Common myeloid progenitor, CD34-positive (primary cell): ENCODE measurements around the gene ANKRD7.
"Not testable (repeated sequence)": the region's sequence is repeated elsewhere in the genome, so short reads cannot be mapped to it uniquely, and the experiment has no call there.

ENCODE experiments used
- CTCF ChIA-PET: fragments of 350-600 bp; sonication (Branson Sonifier 250); formaldehyde crosslinking; loops from one replicate; lab custom pipeline; 2021; ENCODE audit warnings: antibody characterized with exemption; lab: Charles Lee
- POLR2A ChIA-PET: fragments of 350-600 bp; sonication (Branson Sonifier 250); formaldehyde crosslinking; loops from one replicate; lab custom pipeline; 2021; ENCODE audit warnings: antibody characterized with exemption; lab: Charles Lee
- DNase-seq, 3 donors: peaks; one replicate each; pipeline versions ENCODE4 v3.0.0 to v3.0.0-alpha.2; 2013
- H3K27ac ChIP-seq, 2 experiments: 1 replicate in 1 of 2; 2 replicates in 1 of 2; pipeline ENCODE4 v1.7.0; 2013; ENCODE audit warnings: inconsistent platforms in 2 of 2, low read length in 2 of 2, mild to moderate bottlenecking in 2 of 2, low read depth in 1 of 2, moderate library complexity in 1 of 2; ENCODE audit not compliant: severe bottlenecking in 2 of 2, insufficient read depth in 1 of 2, poor library complexity in 1 of 2
- H3K27me3 ChIP-seq, 5 experiments: replicated peaks in 2 of 5; 1 replicate in 3 of 5; 2 replicates in 2 of 5; pipeline versions ENCODE4 v1.6.1 to v1.7.0; 2013; ENCODE audit warnings: low read length in 4 of 5, mild to moderate bottlenecking in 2 of 5, moderate library complexity in 2 of 5, inconsistent platforms in 1 of 5; ENCODE audit not compliant: insufficient read depth in 5 of 5, control insufficient read depth in 4 of 5
- H3K36me3 ChIP-seq, 4 experiments: 1 replicate in 2 of 4; 2 replicates in 2 of 4; pipeline versions ENCODE4 v1.6.1 to v1.7.0; 2013; ENCODE audit warnings: low read length in 3 of 4, control low read depth in 1 of 4, mild to moderate bottlenecking in 1 of 4; ENCODE audit not compliant: control insufficient read depth in 4 of 4, insufficient read depth in 4 of 4
- H3K4me1 ChIP-seq, 4 experiments: 1 replicate in 3 of 4; 2 replicates in 1 of 4; pipeline versions ENCODE4 v1.6.1 to v1.7.1; 2013; ENCODE audit warnings: low read length in 3 of 4, mild to moderate bottlenecking in 3 of 4, control low read depth in 1 of 4, inconsistent platforms in 1 of 4, moderate library complexity in 1 of 4; ENCODE audit not compliant: control insufficient read depth in 4 of 4, insufficient read depth in 4 of 4; ENCODE audit errors: control extremely low read depth in 1 of 4
- H3K4me3 ChIP-seq, 7 experiments: 1 replicate in 4 of 7; 2 replicates in 3 of 7; pipeline versions ENCODE4 v1.5.1 to v1.7.0; 2013; ENCODE audit warnings: mild to moderate bottlenecking in 7 of 7, low read length in 6 of 7, moderate library complexity in 6 of 7, inconsistent platforms in 2 of 7, low read depth in 2 of 7, control low read depth in 1 of 7; ENCODE audit not compliant: insufficient read depth in 4 of 7, control insufficient read depth in 1 of 7; ENCODE audit errors: extremely low read depth in 1 of 7
- H3K9me3 ChIP-seq, 5 experiments: 1 replicate in 4 of 5; 2 replicates in 1 of 5; pipeline versions ENCODE4 v1.6.1 to v1.7.1; 2013; ENCODE audit warnings: low read length in 4 of 5, mild to moderate bottlenecking in 2 of 5, inconsistent platforms in 1 of 5, low read depth in 1 of 5, moderate library complexity in 1 of 5; ENCODE audit not compliant: control insufficient read depth in 4 of 5, insufficient read depth in 2 of 5; ENCODE audit errors: control extremely low read depth in 1 of 5
- WGBS: methylation state at CpG from one replicate; pipeline ENCODE4 v1.1.5; 2013; ENCODE audit not compliant: insufficient coverage; 5-methylcytosine and 5-hydroxymethylcytosine counted together

Gene ANKRD7

GRCh38 chr7:118232837-118233236 lies 8.3 kb downstream of the ANKRD7 start:
- Histone ChIP-seq H3K27ac (no peak overlapping the region), H3K36me3 (no peaks in the 10 kb centered on the region), H3K9me3 (no peaks in the 10 kb centered on the region), H3K4me3 (no peak overlapping the region), H3K4me1 (no peaks in the 10 kb centered on the region), H3K27me3 (no peaks in the 10 kb centered on the region)
- ChIA-PET POLR2A (no interaction called here), CTCF (no interaction called here)
- DNase-seq, result no peak
- no CpG with 5 or more reads among the region's 1 CpG for WGBS

- Histone ChIP-seq H3K4me1 (no peaks in the 10 kb centered on the region), H3K27ac (no peak overlapping the region), H3K36me3 (no peaks in the 10 kb centered on the region), H3K27me3 (no peaks in the 10 kb centered on the region), H3K9me3 (no peaks in the 10 kb centered on the region), H3K4me3 (no peak overlapping the region)
- no CpG with 5 or more reads among the region's 1 CpG for WGBS
- POLR2A ChIA-PET, result no interaction called here
- CTCF ChIA-PET, result no interaction called here
- no peak for DNase-seq
Measured at GRCh38 chr7:118233799-118234198, 9.3 kb downstream of the ANKRD7 start.

GRCh38 chr7:118239014-118239413 lies 14.5 kb downstream of the ANKRD7 start:
- no peaks in the 10 kb centered on the region for H3K36me3 ChIP-seq
- no peaks in the 10 kb centered on the region for H3K4me1 ChIP-seq
- no peak for DNase-seq
- no peak overlapping the region for H3K4me3 ChIP-seq
- CTCF ChIA-PET, result no interaction called here
- H3K27me3 ChIP-seq, result no peaks in the 10 kb centered on the region
- H3K27ac ChIP-seq, result no peak overlapping the region
- no peaks in the 10 kb centered on the region for H3K9me3 ChIP-seq
- POLR2A ChIA-PET, result no interaction called here
- 100% methylated on average over 3 of the region's 3 CpGs for WGBS

GRCh38 chr7:118240320-118240719 lies 15.8 kb downstream of the ANKRD7 start:
- H3K4me3 ChIP-seq, CTCF ChIA-PET, H3K27me3 ChIP-seq, DNase-seq, H3K4me1 ChIP-seq, H3K27ac ChIP-seq, H3K36me3 ChIP-seq, H3K9me3 ChIP-seq, POLR2A ChIA-PET: not testable (repeated sequence)
- WGBS, result no CpG with 5 or more reads among the region's 2 CpGs

GRCh38 chr7:118243695-118244094 lies 19.2 kb downstream of the ANKRD7 start:
- Histone ChIP-seq H3K9me3 (no peaks in the 10 kb centered on the region), H3K27ac (no peak overlapping the region), H3K27me3 (no peaks in the 10 kb centered on the region), H3K4me3 (no peak overlapping the region), H3K4me1 (no peaks in the 10 kb centered on the region), H3K36me3 (no peaks in the 10 kb centered on the region)
- ChIA-PET POLR2A (interaction anchor here (0.5 kb wide), 1 partner anchor 38 kb away, joined by 4 read pairs; no protein-coding TSS in a partner anchor), CTCF (no interaction called here)
- no CpG with 5 or more reads among the region's 1 CpG for WGBS
- DNase-seq, result no peak

GRCh38 chr7:118245267-118246040 lies 20.9 kb downstream of the ANKRD7 start:
- WGBS, result 0% methylated on average over 1 of the region's 2 CpGs
- peaks cover 0 to 3% (median 0%) of the 10 kb centered on the region in 5 experiments for H3K27me3 ChIP-seq
- CTCF ChIA-PET, result no interaction called here
- DNase-seq, result peak in 2 of 3 donors; percentile 4 to 10
- H3K4me1 ChIP-seq, result no peaks in the 10 kb centered on the region
- no peaks in the 10 kb centered on the region for H3K36me3 ChIP-seq
- no peak overlapping the region for H3K4me3 ChIP-seq
- no peak overlapping the region for H3K27ac ChIP-seq
- POLR2A ChIA-PET, result no interaction called here
- no peaks in the 10 kb centered on the region for H3K9me3 ChIP-seq

- ChIA-PET POLR2A (no interaction called here), CTCF (interaction anchor here (1.6 kb wide), 1 partner anchor 340 kb away, joined by 3 read pairs; no protein-coding TSS in a partner anchor)
- DNase-seq, result no peak
- Histone ChIP-seq H3K4me1 (no peaks in the 10 kb centered on the region), H3K4me3 (no peak overlapping the region), H3K27me3 (peaks cover 0 to 9% (median 2%) of the 10 kb centered on the region in 5 experiments), H3K27ac (no peak overlapping the region), H3K36me3 (no peaks in the 10 kb centered on the region), H3K9me3 (no peaks in the 10 kb centered on the region)
- no CpG with 5 or more reads among the region's 4 CpGs for WGBS
Measured at GRCh38 chr7:118250860-118251494, 26.5 kb downstream of the ANKRD7 start.
